ENCODE measurements around the gene TOX3. TPM values are rescaled to one million over a fixed set of nuclear protein-coding genes. Genes with fewer than 3 reads are reported as not detected.

TOX3 gene
- total RNA-seq, 1 donor from 2014 or later, result 7.4 TPM

- no peak for DNase-seq (ENCODE audit: low read depth)
- Histone ChIP-seq H3K27me3 (ENCODE audit: control insufficient read depth, insufficient read depth, low read length) (peaks cover 11% of the 10 kb centered on the region), H3K4me3 (ENCODE audit: low read depth, low read length) (peak overlapping the region; percentile 47), H3K36me3 (ENCODE audit: control insufficient read depth, insufficient read depth, low read length) (no peaks in the 10 kb centered on the region)
- no peak for TF ChIP-seq CTCF (IDR thresholded peaks at IDR 0.05; ENCODE audit: insufficient read depth, low read length, poor library complexity, severe bottlenecking)
These were observed 496 bp downstream of the TOX3 start for GRCh38 chr16:52546291-52547003.

- Histone ChIP-seq H3K4me3 (ENCODE audit: low read depth, low read length) (peak overlapping the region; percentile 47), H3K27me3 (ENCODE audit: control insufficient read depth, insufficient read depth, low read length) (peaks cover 11% of the 10 kb centered on the region), H3K36me3 (ENCODE audit: control insufficient read depth, insufficient read depth, low read length) (no peaks in the 10 kb centered on the region)
- no peak for TF ChIP-seq CTCF (IDR thresholded peaks at IDR 0.05; ENCODE audit: insufficient read depth, low read length, poor library complexity, severe bottlenecking)
- no peak for DNase-seq (ENCODE audit: low read depth)
These were observed 1.1 kb downstream of the TOX3 start for GRCh38 chr16:52545898-52546266.

GRCh38 chr16:52545222-52545897 lies 1.6 kb downstream of the TOX3 start:
- DNase-seq (ENCODE audit: low read depth), result no peak
- Histone ChIP-seq H3K27me3 (ENCODE audit: control insufficient read depth, insufficient read depth, low read length) (peaks cover 11% of the 10 kb centered on the region), H3K36me3 (ENCODE audit: control insufficient read depth, insufficient read depth, low read length) (no peaks in the 10 kb centered on the region), H3K4me3 (ENCODE audit: low read depth, low read length) (peak overlapping the region; percentile 47)
- no peak for TF ChIP-seq CTCF (IDR thresholded peaks at IDR 0.05; ENCODE audit: insufficient read depth, low read length, poor library complexity, severe bottlenecking)

- H3K4me3 ChIP-seq (ENCODE audit: low read depth, low read length), result peak overlapping the region; percentile 47
- no peak for TF ChIP-seq CTCF (IDR thresholded peaks at IDR 0.05; ENCODE audit: insufficient read depth, low read length, poor library complexity, severe bottlenecking)
- peaks cover 11% of the 10 kb centered on the region for H3K27me3 ChIP-seq (ENCODE audit: control insufficient read depth, insufficient read depth, low read length)
- DNase-seq (ENCODE audit: low read depth), result no peak
- no peaks in the 10 kb centered on the region for H3K36me3 ChIP-seq (ENCODE audit: control insufficient read depth, insufficient read depth, low read length)
These were observed 2.2 kb downstream of the TOX3 start for GRCh38 chr16:52544703-52545102.

GRCh38 chr16:52543654-52544053 lies 3.3 kb downstream of the TOX3 start:
- H3K27me3 ChIP-seq (ENCODE audit: control insufficient read depth, insufficient read depth, low read length), result peaks cover 11% of the 10 kb centered on the region
- TF ChIP-seq CTCF (IDR thresholded peaks at IDR 0.05; ENCODE audit: insufficient read depth, low read length, poor library complexity, severe bottlenecking), result no peak
- H3K4me3 ChIP-seq (ENCODE audit: low read depth, low read length), result no peak overlapping the region
- DNase-seq (ENCODE audit: low read depth), result no peak
- H3K36me3 ChIP-seq (ENCODE audit: control insufficient read depth, insufficient read depth, low read length), result no peaks in the 10 kb centered on the region
